Dedifferentiated amniotic fluid mesenchymal stem cell (primary cell): ENCODE results near the gene STAB2.

Experiments
- DNase-seq: peaks from one replicate; pipeline ENCODE4 v3.0.0-alpha.2; 2016; ENCODE audit errors: extremely low spot score

The STAB2 gene

DNA sequence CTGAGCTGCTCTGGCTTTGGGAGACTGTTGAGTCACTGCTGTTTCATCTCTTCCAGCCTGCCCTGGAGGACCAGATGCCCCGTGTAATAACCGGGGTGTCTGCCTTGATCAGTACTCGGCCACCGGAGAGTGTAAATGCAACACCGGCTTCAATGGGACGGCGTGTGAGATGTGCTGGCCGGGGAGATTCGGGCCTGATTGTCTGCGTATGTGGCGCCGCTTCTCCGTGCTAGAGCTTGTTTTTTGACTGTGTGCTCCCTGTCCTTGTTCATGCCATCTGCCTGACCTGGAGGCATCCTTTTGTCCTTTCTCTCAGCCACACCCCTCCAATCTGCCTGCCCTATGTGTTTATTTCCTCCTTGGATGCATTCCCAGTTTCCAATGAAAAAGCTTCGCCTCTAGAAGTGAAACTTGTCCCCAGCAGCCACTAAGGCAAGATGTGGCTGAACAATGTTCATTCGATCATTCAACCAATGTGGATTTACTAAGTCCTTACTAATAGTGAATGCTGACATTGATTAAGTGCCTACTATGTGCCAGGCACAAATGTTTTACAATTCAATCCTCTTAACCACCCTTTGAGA lies 155.4 kb downstream of the STAB2 start:
- DNase-seq, result no peak

DNA sequence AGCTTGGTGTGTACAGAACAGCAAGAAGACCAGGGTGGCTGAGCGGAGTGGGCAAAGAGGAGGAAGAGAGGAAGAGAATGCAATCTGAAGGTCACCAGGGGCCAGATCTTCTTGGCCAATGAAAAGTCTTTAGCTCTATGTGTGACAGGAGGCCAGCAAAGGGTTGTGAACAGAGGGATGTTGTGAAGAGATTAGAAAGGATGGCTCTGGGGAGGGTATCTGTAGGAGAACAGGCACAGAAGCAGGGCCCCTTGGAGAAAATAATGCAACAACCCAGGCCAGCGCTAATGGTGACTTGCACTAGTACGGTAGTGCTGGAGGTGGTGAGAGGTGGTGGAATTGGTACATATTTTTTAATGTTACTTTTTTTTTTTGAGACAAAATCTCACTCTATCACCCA lies 156.7 kb downstream of the STAB2 start:
- DNase-seq, result no peak

DNA sequence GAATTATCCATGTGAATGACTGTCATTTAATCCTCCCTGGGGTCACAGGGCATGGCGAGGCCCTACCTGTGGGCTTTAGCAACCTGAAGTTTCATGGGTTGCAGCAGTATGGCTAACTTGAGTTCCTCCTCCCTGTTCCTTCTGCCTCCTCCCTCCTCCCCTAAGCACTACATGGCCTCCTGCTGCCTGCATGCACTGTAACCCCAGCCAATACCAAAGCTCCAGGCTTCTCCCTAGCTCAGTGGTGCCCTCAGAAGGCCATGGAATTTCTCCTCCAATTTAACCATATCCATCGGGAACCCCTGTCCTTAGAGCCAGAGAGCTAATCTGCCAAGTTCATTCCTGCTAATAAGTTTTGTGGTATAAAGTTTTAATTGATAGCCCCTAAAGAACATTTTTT lies 158.9 kb downstream of the STAB2 start:
- DNase-seq, result no peak

DNA sequence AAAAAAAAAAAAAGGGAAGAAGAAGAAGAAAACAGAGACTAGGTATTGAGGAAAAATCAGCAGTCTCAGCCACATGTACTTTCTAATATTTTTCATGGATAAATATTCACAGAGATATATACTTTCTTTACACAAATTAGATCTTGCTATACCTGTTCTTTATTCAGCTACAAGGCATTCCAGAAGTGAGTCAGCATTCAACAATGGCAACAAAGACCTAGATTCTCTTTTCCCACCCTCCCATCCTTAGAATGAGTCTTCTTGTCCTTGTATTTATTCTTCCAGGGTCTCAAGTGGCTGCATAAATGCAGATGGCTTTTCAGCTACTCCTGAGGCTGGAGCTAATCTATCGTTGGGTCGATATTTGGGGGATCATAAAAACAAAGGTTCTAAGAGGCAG lies 160.9 kb downstream of the STAB2 start:
- DNase-seq, result no peak

DNA sequence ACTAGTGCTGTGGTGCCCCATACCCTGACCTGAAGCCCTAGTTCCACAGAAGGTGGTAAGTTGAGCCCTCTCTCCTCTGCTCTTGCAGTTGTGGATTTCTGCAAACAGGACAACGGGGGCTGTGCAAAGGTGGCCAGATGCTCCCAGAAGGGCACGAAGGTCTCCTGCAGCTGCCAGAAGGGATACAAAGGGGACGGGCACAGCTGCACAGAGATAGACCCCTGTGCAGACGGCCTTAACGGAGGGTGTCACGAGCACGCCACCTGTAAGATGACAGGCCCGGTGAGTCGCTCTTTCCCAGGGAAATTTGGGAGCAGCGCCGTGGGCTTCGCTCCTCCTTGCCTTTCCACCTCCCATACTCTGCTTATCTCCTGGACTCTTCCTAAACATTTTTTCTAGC lies 161.8 kb downstream of the STAB2 start:
- no peak for DNase-seq

DNA sequence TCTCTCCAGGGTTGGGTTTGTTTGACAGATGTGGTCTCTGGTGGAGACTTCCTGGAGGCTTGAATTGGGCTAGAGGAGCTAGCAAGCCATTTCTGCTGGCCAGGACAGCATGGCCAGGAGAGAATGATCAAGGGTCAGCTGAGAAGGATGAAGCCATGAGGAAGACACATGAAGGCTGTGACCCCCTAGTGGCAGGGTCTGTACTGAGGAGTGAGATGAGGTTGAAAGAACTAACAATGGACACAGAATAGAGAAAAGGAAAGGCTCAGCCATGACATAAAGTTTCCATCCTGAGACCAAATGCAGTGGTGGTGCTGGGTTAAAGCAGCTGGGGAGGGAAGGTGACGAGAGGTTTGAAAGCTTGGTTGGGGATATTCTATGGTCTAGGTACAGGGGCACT lies 164.1 kb downstream of the STAB2 start:
- no peak for DNase-seq

DNA sequence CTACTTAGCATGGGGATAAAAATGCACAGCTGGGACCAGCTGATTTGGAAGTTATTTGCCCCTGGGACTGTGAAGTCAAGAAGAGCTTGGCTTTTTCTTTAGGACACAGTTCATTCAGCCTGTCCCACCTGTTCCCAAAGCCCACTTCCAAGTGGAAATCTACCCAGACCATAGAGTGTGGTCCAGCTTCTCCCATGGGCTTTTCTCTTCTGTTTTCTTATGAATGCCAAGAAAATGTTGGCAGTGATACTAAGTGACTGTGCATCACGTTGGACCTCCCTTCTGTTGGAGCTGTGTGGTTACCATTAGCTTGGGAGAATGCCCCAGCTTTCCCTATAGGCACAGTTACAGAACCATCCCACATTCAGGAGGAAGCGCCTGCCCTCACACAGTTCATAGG lies 164.5 kb downstream of the STAB2 start:
- DNase-seq, result no peak

DNA sequence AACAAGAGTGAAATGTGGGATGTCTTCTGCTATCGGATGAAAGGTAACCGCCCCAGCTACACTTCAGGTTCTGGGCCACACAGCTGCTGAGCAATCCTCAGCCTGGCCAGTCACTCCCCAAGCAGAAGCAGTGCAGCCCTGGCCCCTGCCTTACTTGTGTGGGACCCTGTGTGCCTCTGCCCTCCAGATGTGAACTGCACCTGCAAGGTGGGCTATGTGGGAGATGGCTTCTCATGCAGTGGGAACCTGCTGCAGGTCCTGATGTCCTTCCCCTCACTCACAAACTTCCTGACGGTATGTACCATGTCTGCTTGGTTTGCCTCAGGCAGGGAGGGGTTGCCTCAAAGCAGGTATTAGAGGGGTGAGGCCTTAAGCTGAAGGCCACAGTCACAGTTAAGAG lies 168.4 kb downstream of the STAB2 start:
- no peak for DNase-seq

DNA sequence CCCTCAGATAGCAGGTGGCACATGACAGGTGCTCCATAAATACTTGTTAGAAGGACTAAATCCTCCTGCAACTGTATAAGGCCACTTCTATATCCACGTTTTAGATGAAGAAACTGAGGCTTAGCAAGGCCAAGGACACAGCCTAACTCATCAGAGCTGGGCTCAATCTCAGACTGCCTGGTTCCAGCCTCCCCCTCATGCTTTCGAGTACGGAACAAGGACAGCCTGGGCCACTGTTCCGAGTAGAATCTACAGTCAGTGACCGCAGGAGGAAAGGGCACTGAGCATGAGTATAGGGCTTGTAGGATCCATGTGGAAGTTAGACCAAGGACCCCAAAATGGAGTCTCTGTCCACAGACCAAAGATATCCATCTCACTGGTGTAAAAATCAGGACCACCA lies 169.4 kb downstream of the STAB2 start:
- no peak for DNase-seq

DNA sequence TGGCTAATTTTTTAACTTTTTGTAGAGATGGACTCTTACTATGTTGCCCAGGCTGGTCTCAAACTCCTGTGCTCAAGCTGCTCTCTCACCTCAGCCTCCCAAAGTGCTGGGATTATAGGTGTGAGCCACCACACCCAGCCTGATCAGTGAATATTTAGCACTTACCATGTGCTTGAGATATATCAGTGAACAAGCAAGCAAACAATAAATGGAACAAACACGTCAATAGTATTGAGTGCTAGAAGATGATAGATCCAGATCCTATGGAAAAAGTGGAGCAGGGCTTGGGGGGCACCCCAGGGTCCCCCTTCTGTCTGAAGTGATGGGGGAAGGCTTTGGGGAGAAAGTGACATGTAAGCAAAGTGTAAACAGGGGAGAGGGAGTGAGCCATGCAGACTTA lies 170.2 kb downstream of the STAB2 start:
- DNase-seq, result no peak

DNA sequence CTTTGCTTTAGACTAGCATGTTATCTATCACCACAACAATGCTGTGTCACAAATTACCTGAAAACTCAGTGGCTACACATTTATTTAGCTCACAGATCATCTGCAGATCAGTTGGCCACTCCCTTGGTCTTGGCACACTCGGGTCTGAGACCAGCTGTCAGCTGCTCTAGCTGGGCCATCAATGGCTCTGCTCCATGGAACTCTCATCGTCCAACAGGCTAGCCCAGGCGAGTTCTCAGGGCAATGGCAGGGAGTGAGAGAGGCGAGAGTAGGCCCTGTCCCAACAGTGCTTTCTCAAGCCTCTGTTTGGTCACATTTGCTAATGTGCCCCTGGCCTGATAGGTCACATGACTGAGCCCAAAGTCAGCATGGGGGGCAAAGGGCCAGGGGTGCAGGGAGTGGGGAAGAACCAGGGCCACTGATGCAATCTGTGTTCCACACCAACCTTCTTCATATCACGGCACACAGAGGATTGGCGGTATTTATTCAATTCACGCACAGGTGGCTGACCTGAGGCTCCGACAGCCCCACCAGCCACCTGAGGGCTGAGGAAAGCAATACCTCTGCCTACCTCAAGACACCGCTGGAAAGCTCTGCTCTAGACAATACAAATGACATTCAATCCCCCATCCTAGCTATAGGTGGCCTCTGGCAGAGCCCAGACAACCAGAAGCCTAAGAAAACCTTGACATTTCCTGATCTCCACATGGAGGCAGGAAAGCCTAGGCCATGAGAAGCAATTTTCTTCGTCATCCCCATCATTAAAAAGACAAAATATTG lies 171.4 kb downstream of the STAB2 start:
- no peak for DNase-seq

DNA sequence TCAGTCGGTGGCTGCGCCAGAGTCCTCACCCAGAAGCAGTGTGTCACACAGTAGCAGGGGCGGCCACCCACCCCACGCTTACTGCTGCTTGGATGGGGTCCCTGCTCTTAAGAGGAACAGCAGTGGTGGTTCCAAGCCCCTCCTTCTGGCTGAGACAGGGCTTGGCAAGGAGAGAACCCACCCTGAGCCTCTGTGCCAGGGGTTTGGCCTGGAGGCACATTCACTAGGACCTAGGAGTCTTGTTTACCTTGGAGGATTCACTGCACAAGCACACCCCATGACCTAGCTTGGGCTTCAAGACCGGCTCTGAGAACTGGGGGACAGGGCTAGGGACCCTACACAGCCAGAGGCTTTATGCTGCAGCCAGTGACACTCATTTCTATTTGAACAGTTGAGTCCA lies 175.4 kb downstream of the STAB2 start:
- no peak for DNase-seq

DNA sequence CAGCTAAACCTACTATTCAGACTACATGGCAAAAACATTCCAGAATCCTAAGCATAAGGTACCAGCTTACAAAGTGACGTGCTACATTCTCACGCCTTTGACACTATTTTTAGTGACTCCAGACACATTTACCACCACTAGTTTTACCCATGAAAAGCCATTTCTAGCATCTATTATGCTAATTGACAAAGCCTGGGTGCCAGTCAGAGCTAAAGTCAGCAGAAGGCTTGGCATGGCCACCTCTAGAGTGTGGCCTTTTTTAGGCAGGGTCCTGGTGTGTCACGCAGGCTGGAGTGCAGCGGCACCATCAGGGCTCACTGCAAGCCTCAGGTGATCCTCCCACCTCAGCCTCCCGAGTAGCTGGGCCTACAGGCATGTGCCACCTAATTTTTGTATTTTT lies 178.2 kb downstream of the STAB2 start:
- no peak for DNase-seq

DNA sequence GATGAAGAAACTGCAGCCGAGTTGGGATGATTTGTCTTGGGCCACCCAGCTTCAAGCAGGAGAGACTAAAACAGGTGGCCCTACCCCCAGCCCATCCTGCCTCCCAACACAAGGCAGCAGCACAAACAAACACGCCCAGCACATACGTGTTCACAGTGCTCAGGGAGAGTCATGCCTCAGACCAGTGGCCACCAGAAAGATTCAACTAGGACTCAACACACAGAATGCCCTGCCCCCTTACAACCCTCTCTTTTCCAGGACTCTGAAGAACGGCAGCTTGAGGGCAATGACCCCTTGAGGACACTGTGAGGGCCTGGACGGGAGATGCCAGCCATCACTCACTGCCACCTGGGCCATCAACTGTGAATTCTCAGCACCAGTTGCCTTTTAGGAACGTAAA lies 179.0 kb downstream of the STAB2 start:
- no peak for DNase-seq

DNA sequence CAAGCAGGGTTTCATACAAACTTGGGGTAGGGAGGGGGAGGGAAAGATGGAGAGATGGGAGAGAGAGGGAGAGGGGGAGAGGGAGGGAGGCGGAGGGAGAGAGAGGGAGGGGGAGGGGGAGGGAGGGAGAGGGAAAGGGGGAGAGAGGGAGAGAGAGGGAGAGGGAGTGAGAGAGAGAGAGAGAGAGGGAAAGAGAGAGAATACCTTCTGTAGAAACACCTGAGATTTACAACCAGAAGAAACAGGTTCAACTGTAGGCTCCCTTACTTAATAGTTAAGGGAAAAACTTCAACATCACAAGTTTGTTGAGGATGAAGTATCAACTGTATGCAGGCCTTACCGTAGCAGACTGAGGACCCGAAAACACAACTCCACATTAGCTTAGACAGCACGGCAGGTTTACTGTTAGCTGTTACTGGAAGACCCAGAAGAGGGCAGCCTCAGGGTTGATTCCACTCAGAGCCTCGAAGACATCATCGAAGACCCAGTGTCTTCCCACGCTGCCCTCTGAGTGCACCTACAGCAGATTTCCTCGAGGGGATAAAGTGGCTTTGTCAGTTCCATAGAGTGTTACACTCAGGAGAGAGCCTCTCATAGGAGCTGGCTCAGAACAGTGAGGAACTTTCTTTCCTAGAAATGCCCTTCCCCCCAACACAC lies 181.5 kb downstream of the STAB2 start:
- no peak for DNase-seq

DNA sequence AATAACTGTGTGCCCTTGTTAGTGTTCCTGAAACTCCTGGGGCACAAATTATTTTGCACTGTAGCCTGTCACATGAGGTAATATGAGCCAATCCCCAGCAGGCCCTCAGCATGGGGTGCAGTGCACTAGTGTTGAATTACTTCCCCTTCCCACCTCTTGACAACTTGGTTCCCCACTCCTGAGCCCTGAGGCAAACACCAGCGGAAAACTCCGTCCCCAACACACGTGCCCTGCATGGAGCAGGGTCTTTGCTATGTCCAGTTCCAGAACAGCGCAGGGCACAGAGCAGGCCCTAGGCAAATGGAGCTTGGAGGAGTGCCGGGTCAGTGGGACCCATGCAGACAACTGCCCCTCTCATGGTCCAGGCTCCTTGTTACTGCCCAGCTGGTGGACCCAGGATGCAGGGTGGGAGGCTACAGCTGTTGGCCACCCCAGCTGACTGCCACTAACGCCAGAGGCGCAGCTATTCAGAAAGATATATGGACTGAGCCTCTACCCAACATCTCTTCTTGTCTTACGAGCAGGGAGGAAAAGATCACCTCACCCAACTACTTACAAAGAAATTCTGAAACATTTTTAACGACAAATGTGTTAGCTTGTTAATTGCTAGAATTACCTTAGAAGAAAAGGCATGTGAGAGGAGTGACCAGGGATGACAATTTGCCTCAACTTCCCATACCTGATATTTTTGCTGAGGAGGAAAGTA lies 182.3 kb downstream of the STAB2 start:
- DNase-seq, result no peak

DNA sequence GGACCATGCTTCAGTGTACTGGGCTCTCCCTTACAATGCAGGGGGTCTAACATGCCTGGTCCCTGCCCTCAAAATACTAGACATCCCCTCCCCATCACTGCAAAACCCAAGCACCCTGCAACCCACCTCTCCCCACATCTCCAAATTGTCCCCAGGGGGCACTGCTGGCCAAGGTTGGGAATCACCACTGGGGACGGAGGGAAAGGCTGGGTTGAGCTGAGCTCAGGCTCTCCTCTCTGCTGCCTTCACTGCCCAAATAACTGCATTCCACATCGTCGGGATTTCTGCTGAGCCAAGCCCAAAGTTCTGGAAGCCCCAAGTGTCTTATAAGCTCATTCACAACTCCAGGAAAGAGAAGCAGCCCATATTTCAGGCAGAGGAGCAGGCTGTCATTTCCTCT lies 184.4 kb downstream of the STAB2 start:
- no peak for DNase-seq

DNA sequence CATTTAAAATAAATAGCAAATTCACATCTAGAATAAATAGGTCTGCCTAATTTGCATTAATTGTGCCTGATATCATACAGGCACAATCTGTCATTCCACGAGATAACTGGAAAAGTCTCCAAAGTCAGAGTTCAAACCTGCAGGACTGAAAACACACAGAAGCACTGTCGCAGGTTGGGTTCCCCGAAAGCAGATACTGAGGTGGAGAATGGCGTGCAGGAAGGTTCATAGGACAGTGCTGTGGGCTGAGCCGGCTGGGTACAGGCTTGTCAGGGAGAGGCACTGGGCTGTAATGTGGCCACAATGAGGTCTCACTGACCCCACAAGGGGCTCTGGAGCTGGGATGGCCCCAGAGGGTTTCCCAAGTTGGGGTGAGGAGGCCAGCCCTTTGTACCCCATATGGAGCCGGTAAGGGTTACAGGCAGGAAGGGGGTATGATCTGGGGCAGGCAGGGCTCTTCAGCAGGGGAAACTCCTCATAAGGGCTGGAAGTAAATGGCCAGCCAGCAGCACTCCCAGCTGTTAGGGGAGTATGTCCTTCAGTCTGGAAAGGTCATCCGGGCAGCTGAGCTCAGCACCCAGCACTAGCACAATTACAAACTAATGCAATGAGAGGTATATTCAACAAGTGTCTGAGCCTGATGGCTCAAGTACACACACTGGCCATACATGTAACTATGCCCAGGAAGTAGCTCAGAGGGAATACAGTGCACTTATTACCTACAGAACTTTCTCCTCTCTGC lies 185.5 kb downstream of the STAB2 start:
- DNase-seq, result no peak

DNA sequence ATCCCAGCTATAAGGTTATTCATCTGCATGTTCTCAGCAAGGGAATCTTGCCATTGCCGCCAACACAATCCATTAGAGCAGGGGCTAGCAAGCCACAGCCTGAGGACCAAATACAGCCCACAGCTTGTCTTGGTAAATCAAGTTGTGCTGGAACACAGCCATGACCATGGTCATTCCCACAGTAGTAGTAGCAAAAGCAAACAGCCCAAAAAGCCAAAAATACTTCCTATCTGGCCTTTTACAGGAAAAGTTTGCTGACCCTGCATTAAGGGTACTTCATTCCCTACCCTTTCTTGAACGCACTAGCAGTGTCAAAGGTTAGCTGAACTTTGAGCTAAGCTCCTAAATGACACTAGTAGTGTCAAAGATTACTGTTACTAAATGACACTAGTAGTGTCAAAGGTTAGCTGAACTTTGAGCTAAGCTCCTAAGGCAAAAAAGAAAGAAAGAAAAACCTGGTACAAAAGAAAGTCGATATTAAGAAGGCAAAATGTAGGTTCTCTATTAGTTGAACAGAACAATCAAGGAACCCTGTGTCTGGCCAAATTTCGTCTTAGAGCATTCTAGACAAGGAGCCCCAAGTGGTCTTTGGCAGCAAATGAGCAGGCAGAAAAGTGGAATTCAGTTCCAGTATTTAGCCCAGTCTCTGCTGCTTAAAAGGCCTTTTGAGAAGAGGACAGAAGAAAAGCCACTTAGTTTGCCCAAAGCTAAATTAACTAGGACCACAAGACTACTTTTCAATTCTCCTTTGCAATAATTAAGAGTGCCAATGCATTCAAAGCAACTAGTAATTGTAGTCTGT lies 186.2 kb downstream of the STAB2 start:
- DNase-seq, result no peak

DNA sequence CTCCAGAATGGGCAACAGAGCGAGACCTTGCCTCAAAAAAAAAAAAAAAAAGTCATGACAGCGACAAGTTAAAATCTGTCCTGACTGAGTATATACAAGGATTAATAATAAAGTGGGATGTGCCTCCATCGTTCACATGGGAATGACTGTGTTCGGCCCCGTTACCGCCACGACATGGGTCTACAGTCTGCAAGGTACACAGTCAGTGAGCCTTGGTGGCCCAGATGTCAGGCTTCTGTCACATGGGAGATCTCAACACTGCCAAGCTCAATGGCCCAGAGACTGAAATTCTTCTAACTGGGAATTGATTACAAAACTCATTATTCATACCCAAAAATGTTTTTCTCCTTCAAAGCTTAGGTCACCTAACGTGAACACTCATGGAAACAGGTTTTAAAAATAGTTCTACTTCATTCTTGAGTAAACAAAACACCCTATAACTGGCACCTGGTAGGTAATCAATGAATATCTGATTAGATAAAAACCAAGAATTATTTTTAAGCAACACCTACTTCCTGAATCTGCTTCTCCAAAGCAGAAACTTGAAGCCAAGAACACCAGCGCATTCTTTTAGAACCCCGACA lies 188.0 kb downstream of the STAB2 start:
- DNase-seq, result no peak

DNA sequence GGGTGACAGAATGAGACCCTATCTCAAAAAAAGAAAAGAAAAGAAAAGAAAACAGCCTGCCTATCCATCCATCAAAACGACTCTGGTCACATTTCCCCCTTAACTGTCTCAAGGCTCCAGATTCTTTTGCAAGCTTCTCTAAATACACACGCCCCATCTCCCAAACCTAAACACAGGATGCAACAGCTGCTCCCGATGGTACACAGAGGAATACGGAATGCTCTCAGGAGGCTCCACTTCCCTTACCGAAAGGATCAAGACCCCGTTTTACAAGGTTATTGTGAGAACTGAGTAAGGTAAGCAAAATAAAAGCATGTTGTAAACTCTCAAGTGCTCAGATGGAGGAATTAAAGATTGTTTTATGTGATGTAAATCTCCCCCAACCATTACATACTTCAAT lies 191.7 kb downstream of the STAB2 start:
- no peak for DNase-seq
